Spleen (tissue), 11 donors: Measurements from ENCODE around the gene EFCAB5. TPM values are rescaled to one million over a fixed set of nuclear protein-coding genes. Genes with fewer than 3 reads are reported as not detected.

Experiments
- DNase-seq: peaks from one replicate; pipeline ENCODE4 v3.0.0-alpha.2; 2020
- H3K27ac ChIP-seq, 8 donors: fragments of 200-600 bp; sonication (generic) in 7 of 8; 1 replicate in 4 of 8; 2 replicates in 4 of 8; pipeline versions ENCODE4 v1.5.0 to v1.8.0; 2016 to 2021; ENCODE audit warnings: inconsistent platforms in 4 of 8, mild to moderate bottlenecking in 4 of 8, moderate library complexity in 1 of 8
- H3K27me3 ChIP-seq, 7 donors: fragments of 200-600 bp; sonication (generic) in 6 of 7; replicated peaks in 1 of 7; 1 replicate in 4 of 7; 2 replicates in 3 of 7; pipeline versions ENCODE4 v1.5.0 to v1.8.0; 2016 to 2021; ENCODE audit warnings: inconsistent platforms in 3 of 7, mild to moderate bottlenecking in 1 of 7
- H3K36me3 ChIP-seq, 6 donors: fragments of 200-600 bp; sonication (generic) in 5 of 6; 1 replicate in 4 of 6; 2 replicates in 2 of 6; pipeline versions ENCODE4 v1.5.0 to v1.8.0; 2016 to 2021; ENCODE audit warnings: inconsistent platforms in 2 of 6
- H3K4me1 ChIP-seq, 6 donors: fragments of 200-600 bp; sonication (generic) in 5 of 6; 1 replicate in 3 of 6; 2 replicates in 3 of 6; pipeline versions ENCODE4 v1.5.0 to v1.8.0; 2016 to 2021; ENCODE audit warnings: inconsistent platforms in 3 of 6
- H3K4me3 ChIP-seq, 8 donors: fragments of 200-600 bp; sonication (generic) in 7 of 8; 1 replicate in 4 of 8; 2 replicates in 4 of 8; pipeline versions ENCODE4 v1.5.0 to v1.8.0; 2016 to 2021; ENCODE audit warnings: inconsistent platforms in 4 of 8, mild to moderate bottlenecking in 4 of 8, moderate library complexity in 2 of 8
- H3K9me3 ChIP-seq, 8 donors: fragments of 200-600 bp; sonication (generic) in 7 of 8; 1 replicate in 4 of 8; 2 replicates in 4 of 8; pipeline versions ENCODE4 v1.5.0 to v1.8.0; 2016 to 2021; ENCODE audit warnings: inconsistent platforms in 4 of 8
- POLR2A ChIP-seq, 3 donors: fragments of 450-650 bp; IDR thresholded peaks; one replicate each; pipeline ENCODE4 v1.5.1; 2017; ENCODE audit warnings: antibody characterized with exemption in 3 of 3, mild to moderate bottlenecking in 1 of 3
- POLR2AphosphoS5 ChIP-seq, 3 donors: sonication (generic); formaldehyde crosslinking; IDR thresholded peaks; one replicate each; pipeline ENCODE4 v1.5.1; 2017; ENCODE audit warnings: antibody characterized with exemption in 3 of 3
- WGBS, 5 donors: extraction: QIAGEN DNeasy Blood & Tissue Kit in 3 of 5; methylation state at CpG; one replicate each; pipeline versions ENCODE4 v1.1.5 to v1.1.7; 2013 to 2018; 5-methylcytosine and 5-hydroxymethylcytosine counted together
- intact Hi-C: fragments of 100-400 bp; cut with DNase I; formaldehyde crosslinking; loops from one replicate; pipeline ENCODE4 v1.15.0; 2023; ENCODE audit warnings: low total_unique reads
- polyA plus RNA-seq, 3 donors: library from polyadenylated mRNA; stranded (reverse); fragments of 200-250 nt; gene quantifications; one replicate each; pipeline ENCODE4 v1.2.1, GENCODE V29; 2013
- total RNA-seq, 7 donors: library from RNA; depleted of rRNA in 3 of 7; stranded (reverse); fragments of >200 nt in 3 of 7; fragmentation: NEBNext Ultra II Directional in 4 of 7; extraction: Animal tissue kit (Norgen Biotek cat#: 25700) in 4 of 7; gene quantifications; one replicate each; pipeline versions ENCODE4 v1.1.0 to v1.2.1, GENCODE V29; 2016 to 2021
- TF ChIP-seq, protein P1 (sequence below), 11 experiments: fragments of 200-600 bp in 7 of 11; fragments of 450-650 bp in 4 of 11; sonication (generic) in 4 of 11; IDR thresholded peaks in 8 of 11; conservative IDR thresholded peaks in 3 of 11; 1 replicate in 7 of 11; 2 replicates in 4 of 11; pipeline versions ENCODE4 v1.4.0 to v1.8.0; 2016 to 2021; ENCODE audit warnings: antibody characterized with exemption in 11 of 11, inconsistent platforms in 4 of 11, mild to moderate bottlenecking in 1 of 11
- donor health status: healthy with polysubstance abuse.
- donor health status: DM: no; HTN: no; CAD: no; lungs with moderate emphysema.
- donor health status: DM: no; HTN: no; CAD: no.
- donor health status: Bipolar disorder and iron deficiency.
- donor health status: healthy.
- donor health status: DM: no; HTN: no; CAD: no.
- donor health status: DM: yes; HTN: yes; CAD: no.

Gene EFCAB5
- total and polyA plus RNA-seq, 10 donors: 0.10 to 3.2 (median 0.89) TPM; not detected in 1

DNA sequence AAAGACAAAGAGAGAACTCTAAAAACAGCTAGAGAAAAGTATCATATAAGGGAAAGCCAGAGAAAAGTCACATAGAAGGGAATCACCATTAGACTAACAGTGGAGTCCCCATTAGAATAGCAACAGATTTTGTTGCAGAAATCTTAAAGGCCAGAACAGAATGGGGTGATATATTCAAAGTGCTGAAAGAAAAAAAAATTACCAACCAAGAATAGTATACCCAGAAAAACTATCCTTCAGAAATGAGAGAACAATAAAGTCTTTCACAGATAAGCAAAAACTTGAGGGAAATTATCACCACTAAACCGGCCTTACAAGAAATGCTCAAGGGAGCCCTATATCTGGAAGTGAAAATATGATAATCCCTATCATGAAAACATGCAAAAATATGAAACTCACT is 123.3 kb downstream of the EFCAB5 start:
- DNase-seq: no peak
- Histone ChIP-seq H3K4me3 (no peak overlapping the region), H3K9me3 (peaks cover 0 to 40% (median 35%) of the 10 kb centered on the region in 8 donors), H3K36me3 (no peaks in the 10 kb centered on the region), H3K4me1 (no peaks in the 10 kb centered on the region), H3K27me3 (peaks cover 0 to 15% (median 0%) of the 10 kb centered on the region in 7 donors), H3K27ac (no peak overlapping the region)
- TF ChIP-seq POLR2A (IDR thresholded peaks at IDR 0.05): no peak
- TF ChIP-seq, protein P1, sequence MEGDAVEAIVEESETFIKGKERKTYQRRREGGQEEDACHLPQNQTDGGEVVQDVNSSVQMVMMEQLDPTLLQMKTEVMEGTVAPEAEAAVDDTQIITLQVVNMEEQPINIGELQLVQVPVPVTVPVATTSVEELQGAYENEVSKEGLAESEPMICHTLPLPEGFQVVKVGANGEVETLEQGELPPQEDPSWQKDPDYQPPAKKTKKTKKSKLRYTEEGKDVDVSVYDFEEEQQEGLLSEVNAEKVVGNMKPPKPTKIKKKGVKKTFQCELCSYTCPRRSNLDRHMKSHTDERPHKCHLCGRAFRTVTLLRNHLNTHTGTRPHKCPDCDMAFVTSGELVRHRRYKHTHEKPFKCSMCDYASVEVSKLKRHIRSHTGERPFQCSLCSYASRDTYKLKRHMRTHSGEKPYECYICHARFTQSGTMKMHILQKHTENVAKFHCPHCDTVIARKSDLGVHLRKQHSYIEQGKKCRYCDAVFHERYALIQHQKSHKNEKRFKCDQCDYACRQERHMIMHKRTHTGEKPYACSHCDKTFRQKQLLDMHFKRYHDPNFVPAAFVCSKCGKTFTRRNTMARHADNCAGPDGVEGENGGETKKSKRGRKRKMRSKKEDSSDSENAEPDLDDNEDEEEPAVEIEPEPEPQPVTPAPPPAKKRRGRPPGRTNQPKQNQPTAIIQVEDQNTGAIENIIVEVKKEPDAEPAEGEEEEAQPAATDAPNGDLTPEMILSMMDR (IDR thresholded peaks at IDR 0.05 in 8 of 11, conservative IDR thresholded peaks at IDR 0.05 in 3 of 11): no peak
- no peak for TF ChIP-seq POLR2AphosphoS5 (IDR thresholded peaks at IDR 0.05)
- intact Hi-C loops: no loop called here
- WGBS, 5 donors: 76 to 98% (median 91%) methylated on average over 1 of the region's 1 CpG

DNA sequence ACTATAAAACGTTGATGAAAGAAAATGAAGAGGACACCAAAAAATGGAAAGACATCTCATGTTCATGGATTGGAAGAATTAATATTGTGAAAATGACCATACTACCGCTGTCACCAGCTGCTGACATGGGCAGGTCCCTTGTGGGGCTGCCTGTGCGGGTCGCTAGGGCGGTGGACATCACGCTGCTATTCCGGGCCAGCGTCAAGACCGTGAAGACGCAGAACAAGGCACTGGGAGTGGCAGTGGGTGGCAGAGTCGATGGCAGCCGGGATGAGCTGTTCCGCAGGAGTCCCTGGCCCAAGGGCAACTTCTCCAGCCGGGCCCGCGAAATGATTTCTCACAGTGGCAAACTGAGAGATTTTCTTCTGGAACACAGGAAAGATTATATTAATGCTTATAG is 127.0 kb downstream of the EFCAB5 start:
- intact Hi-C loops: no loop called here
- no peak for DNase-seq

DNA sequence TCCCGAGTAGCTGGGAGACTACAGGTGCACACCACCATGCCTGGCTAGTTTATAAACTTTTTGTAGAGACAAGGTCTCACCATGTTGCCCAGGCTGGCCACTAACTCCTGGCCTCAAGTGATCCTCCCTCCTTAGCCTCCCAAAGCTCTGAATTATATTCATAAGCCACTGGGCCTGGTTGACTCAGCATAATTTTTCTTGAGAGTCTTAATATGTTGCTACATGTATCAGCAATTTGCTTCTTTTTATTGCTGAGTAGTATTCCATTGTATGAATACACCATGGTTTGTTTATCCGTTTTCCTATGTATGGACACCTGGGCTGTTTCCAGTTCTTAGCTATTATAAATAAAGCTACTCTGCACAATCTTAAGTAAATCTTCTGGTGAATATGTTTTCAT is 132.8 kb downstream of the EFCAB5 start:
- Histone ChIP-seq H3K27ac (no peak overlapping the region), H3K9me3 (no peaks in the 10 kb centered on the region), H3K4me3 (no peak overlapping the region), H3K36me3 (no peaks in the 10 kb centered on the region), H3K27me3 (no peaks in the 10 kb centered on the region), H3K4me1 (no peaks in the 10 kb centered on the region)
- 76 to 90% (median 88%) methylated on average over 2 of the region's 2 CpGs for WGBS, 5 donors
- TF ChIP-seq, protein P1 (IDR thresholded peaks at IDR 0.05 in 8 of 11, conservative IDR thresholded peaks at IDR 0.05 in 3 of 11): no peak
- TF ChIP-seq POLR2A (IDR thresholded peaks at IDR 0.05) (no peak), POLR2AphosphoS5 (IDR thresholded peaks at IDR 0.05) (no peak)
- no peak for DNase-seq
- intact Hi-C loops: no loop called here

More for the DNA sequence above, 127.0 kb downstream of the EFCAB5 start:
- H3K36me3 ChIP-seq: no peaks in the 10 kb centered on the region
- peaks cover 0 to 6% (median 0%) of the 10 kb centered on the region in 7 donors for H3K27me3 ChIP-seq
- TF ChIP-seq, protein P1 (IDR thresholded peaks at IDR 0.05 in 8 of 11, conservative IDR thresholded peaks at IDR 0.05 in 3 of 11): no peak
- TF ChIP-seq POLR2A (IDR thresholded peaks at IDR 0.05): no peak
- TF ChIP-seq POLR2AphosphoS5 (IDR thresholded peaks at IDR 0.05): no peak
- no peaks in the 10 kb centered on the region for H3K4me1 ChIP-seq
- no peak overlapping the region for H3K27ac ChIP-seq
- 91 to 96% (median 94%) methylated on average over 16 of the region's 16 CpGs for WGBS, 5 donors
- peaks cover 0 to 34% (median 33%) of the 10 kb centered on the region in 8 donors for H3K9me3 ChIP-seq
- H3K4me3 ChIP-seq: no peak overlapping the region

DNA sequence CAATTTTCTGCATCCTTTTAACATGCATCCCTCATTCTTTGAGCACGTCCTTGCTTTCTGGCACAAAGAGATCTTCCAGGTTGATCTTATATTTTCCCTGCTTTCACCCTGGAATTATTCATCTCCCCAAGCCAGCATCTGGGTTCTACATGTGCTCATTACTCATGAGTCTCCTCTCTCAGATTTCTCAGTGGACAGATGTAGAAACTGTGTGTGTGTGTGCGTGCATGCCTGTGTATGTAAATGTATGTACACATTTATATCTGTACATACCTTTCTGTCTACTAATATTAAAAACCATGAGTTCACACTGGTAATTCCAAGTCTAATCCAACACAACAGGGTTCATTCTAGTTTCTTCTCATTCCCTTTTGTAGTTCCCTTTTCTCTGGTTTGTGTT is 133.3 kb downstream of the EFCAB5 start:
- no peak for DNase-seq
- 90 to 100% (median 92%) methylated on average over 2 of the region's 2 CpGs for WGBS, 5 donors
- Histone ChIP-seq H3K27me3 (no peaks in the 10 kb centered on the region), H3K27ac (no peak overlapping the region), H3K4me1 (no peaks in the 10 kb centered on the region), H3K36me3 (no peaks in the 10 kb centered on the region), H3K9me3 (no peaks in the 10 kb centered on the region), H3K4me3 (no peak overlapping the region)
- intact Hi-C loops: no loop called here
- TF ChIP-seq POLR2AphosphoS5 (IDR thresholded peaks at IDR 0.05) (no peak), POLR2A (IDR thresholded peaks at IDR 0.05) (no peak)
- TF ChIP-seq, protein P1 (IDR thresholded peaks at IDR 0.05 in 8 of 11, conservative IDR thresholded peaks at IDR 0.05 in 3 of 11): no peak
